HEK293 (cell line): Measurements from ENCODE around the gene TPSG1.

Experiments
- CTCF ChIA-PET: fragments of 350-600 bp; formaldehyde crosslinking; extraction: SDS; loops from one replicate; lab custom pipeline; 2021; ENCODE audit warnings: antibody characterized with exemption; lab: Yijun Ruan, JAX
- POLR2A ChIA-PET: fragments of 300-600 bp; formaldehyde crosslinking; extraction: SDS; loops from one replicate; lab custom pipeline; 2020; ENCODE audit warnings: antibody characterized with exemption, inconsistent platforms; lab: Yijun Ruan, JAX
- H3K27ac ChIP-seq: fragments of 200-500 bp; sonication (Bioruptor generic); 2 replicates; pipeline ENCODE4 v1.5.1; 2014; ENCODE audit warnings: low read depth, low read length, control low read depth, inconsistent platforms; ENCODE audit errors: extremely low read depth
- H3K36me3 ChIP-seq, 2 experiments: fragments of 200-500 bp in 1 of 2; sonication (Bioruptor generic) in 1 of 2; 1 replicate in 1 of 2; 2 replicates in 1 of 2; pipeline ENCODE4 v1.5.1; 2014 to 2017; ENCODE audit warnings: inconsistent platforms in 2 of 2, low read length in 2 of 2; ENCODE audit not compliant: control insufficient read depth in 2 of 2, insufficient read depth in 1 of 2
- H3K4me1 ChIP-seq: fragments of 200-500 bp; sonication (Bioruptor generic); 2 replicates; pipeline ENCODE4 v1.5.1; 2014; ENCODE audit warnings: mild to moderate bottlenecking, low read length, inconsistent platforms; ENCODE audit not compliant: control insufficient read depth, insufficient read depth
- H3K4me3 ChIP-seq: 2 replicates; pipeline ENCODE4 v1.5.1; 2011; ENCODE audit warnings: low read depth, mild to moderate bottlenecking, control low read depth, low read length, moderate library complexity
- H3K9me3 ChIP-seq: fragments of 200-500 bp; sonication (Bioruptor generic); 2 replicates; pipeline ENCODE4 v1.5.1; 2014; ENCODE audit warnings: low read depth, low read length, inconsistent platforms; ENCODE audit not compliant: control insufficient read depth, insufficient read depth
- KLF10 ChIP-seq: fragments of 450-650 bp; IDR thresholded peaks from 2 replicates; pipeline ENCODE4 v1.5.1; 2018; ENCODE audit warnings: missing biosample characterization, mild to moderate bottlenecking, missing genetic modification characterization
- REPIN1 ChIP-seq: fragments of 450-650 bp; formaldehyde crosslinking; IDR thresholded peaks from 2 replicates; pipeline ENCODE4 v1.5.1; 2017; ENCODE audit warnings: missing biosample characterization, missing genetic modification characterization, low read depth
- SCRT2 ChIP-seq: fragments of 450-650 bp; formaldehyde crosslinking; IDR thresholded peaks from 2 replicates; pipeline ENCODE4 v1.5.1; 2016; ENCODE audit warnings: missing biosample characterization, missing genetic modification characterization
- TCF7L2 ChIP-seq: IDR thresholded peaks from 2 replicates; pipeline ENCODE4 v1.6.1; 2011; ENCODE audit warnings: low read depth, mild to moderate bottlenecking, inconsistent platforms, low read length, moderate library complexity, borderline replicate concordance
- ZBTB26 ChIP-seq: fragments of 450-650 bp; formaldehyde crosslinking; optimal IDR thresholded peaks from 2 replicates; pipeline ENCODE3; 2016; ENCODE audit warnings: missing biosample characterization, mild to moderate bottlenecking, missing genetic modification characterization
- ZBTB49 ChIP-seq: fragments of 450-650 bp; formaldehyde crosslinking; IDR thresholded peaks from 2 replicates; pipeline ENCODE4 v1.5.1; 2016; ENCODE audit warnings: missing biosample characterization, missing genetic modification characterization, low read depth
- ZEB2 ChIP-seq: fragments of 450-650 bp; formaldehyde crosslinking; IDR thresholded peaks from 2 replicates; pipeline ENCODE4 v1.5.1; 2016; ENCODE audit warnings: missing biosample characterization, missing genetic modification characterization
- ZNF121 ChIP-seq: fragments of 450-650 bp; formaldehyde crosslinking; IDR thresholded peaks from 2 replicates; pipeline ENCODE4 v1.5.1; 2016; ENCODE audit warnings: missing biosample characterization, missing genetic modification characterization
- ZNF133 ChIP-seq: fragments of 450-650 bp; formaldehyde crosslinking; IDR thresholded peaks from 2 replicates; pipeline ENCODE4 v1.5.1; 2016; ENCODE audit warnings: missing biosample characterization, missing genetic modification characterization
- ZNF155 ChIP-seq: fragments of 450-650 bp; formaldehyde crosslinking; IDR thresholded peaks from 2 replicates; pipeline ENCODE4 v1.5.1; 2016; ENCODE audit warnings: missing biosample characterization, missing genetic modification characterization
- ZNF174 ChIP-seq: fragments of 450-650 bp; formaldehyde crosslinking; IDR thresholded peaks from 2 replicates; pipeline ENCODE4 v1.5.0; 2017; ENCODE audit warnings: missing biosample characterization, mild to moderate bottlenecking, missing genetic modification characterization
- ZNF302 ChIP-seq: fragments of 450-650 bp; formaldehyde crosslinking; IDR thresholded peaks from 2 replicates; pipeline ENCODE4 v1.5.1; 2016; ENCODE audit warnings: missing biosample characterization, missing genetic modification characterization, low read depth
- ZNF311 ChIP-seq: fragments of 450-650 bp; formaldehyde crosslinking; IDR thresholded peaks from 2 replicates; pipeline ENCODE4 v1.5.1; 2017; ENCODE audit warnings: missing biosample characterization, missing genetic modification characterization, borderline replicate concordance
- ZNF354C ChIP-seq: fragments of 450-650 bp; formaldehyde crosslinking; IDR thresholded peaks from 2 replicates; pipeline ENCODE4 v1.5.1; 2016; ENCODE audit warnings: missing biosample characterization, missing genetic modification characterization, low read depth, borderline replicate concordance
- ZNF391 ChIP-seq: fragments of 450-650 bp; formaldehyde crosslinking; IDR thresholded peaks from 2 replicates; pipeline ENCODE4 v1.5.1; 2016; ENCODE audit warnings: low read depth, missing biosample characterization, missing genetic modification characterization, borderline replicate concordance
- ZNF501 ChIP-seq: fragments of 450-650 bp; formaldehyde crosslinking; IDR thresholded peaks from 2 replicates; pipeline ENCODE4 v1.5.1; 2016; ENCODE audit warnings: missing biosample characterization, missing genetic modification characterization
- ZNF624 ChIP-seq: fragments of 450-650 bp; formaldehyde crosslinking; IDR thresholded peaks from 2 replicates; pipeline ENCODE4 v1.5.1; 2017; ENCODE audit warnings: missing biosample characterization, missing genetic modification characterization
- ZNF664 ChIP-seq: fragments of 450-650 bp; formaldehyde crosslinking; IDR thresholded peaks from 2 replicates; pipeline ENCODE4 v1.5.1; 2016; ENCODE audit warnings: missing biosample characterization, missing genetic modification characterization
- ZNF768 ChIP-seq: fragments of 450-650 bp; formaldehyde crosslinking; IDR thresholded peaks from 2 replicates; pipeline ENCODE4 v1.5.1; 2018; ENCODE audit warnings: missing biosample characterization, mild to moderate bottlenecking, missing genetic modification characterization
- TF ChIP-seq, protein P1 (sequence below): fragments of 450-650 bp; formaldehyde crosslinking; IDR thresholded peaks from 2 replicates; pipeline ENCODE4 v1.5.1; 2016; ENCODE audit warnings: missing biosample characterization, missing genetic modification characterization
- TF ChIP-seq, protein P2 (sequence below): fragments of 450-650 bp; formaldehyde crosslinking; IDR thresholded peaks from 2 replicates; pipeline ENCODE4 v1.5.1; 2016; ENCODE audit warnings: missing biosample characterization, missing genetic modification characterization
- TF ChIP-seq, protein P3 (sequence below): fragments of 450-650 bp; formaldehyde crosslinking; IDR thresholded peaks from 2 replicates; pipeline ENCODE4 v1.5.1; 2016; ENCODE audit warnings: missing biosample characterization, missing genetic modification characterization

Gene TPSG1

DNA sequence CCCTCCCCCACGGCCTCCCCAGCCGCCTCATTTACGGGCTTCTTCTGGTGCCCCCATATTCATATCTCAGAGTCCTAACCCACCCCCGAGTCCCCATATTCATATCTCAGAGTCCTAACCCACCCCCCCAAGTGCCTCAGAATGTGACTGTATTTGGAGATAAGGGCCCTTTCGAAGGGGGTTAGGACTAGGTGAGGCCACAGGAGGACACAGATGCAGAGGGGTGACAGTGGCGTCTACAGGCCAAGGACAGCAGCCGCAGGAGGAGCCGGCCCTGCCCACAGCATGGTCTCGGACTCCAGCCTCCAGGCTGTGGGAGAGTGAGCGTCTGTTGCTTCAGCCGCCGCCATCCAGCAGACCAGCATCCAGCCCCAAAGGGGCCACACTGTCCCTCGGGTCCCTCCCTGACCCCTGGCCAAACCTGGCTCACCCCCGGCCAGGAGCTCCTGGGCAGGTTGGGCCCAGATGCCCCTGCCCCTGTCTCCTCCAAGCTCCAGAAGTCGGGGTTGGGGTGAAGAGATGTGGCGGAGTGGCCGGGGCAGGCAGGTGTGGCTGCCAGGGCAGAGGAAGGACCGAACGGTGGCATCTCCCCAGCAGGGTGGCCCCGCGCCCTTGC, 46.7 kb downstream of the TPSG1 start:
- Histone ChIP-seq H3K4me3 (no peak overlapping the region), H3K36me3 (no peaks in the 10 kb centered on the region), H3K27ac (no peak overlapping the region)
- TF ChIP-seq, protein P1, sequence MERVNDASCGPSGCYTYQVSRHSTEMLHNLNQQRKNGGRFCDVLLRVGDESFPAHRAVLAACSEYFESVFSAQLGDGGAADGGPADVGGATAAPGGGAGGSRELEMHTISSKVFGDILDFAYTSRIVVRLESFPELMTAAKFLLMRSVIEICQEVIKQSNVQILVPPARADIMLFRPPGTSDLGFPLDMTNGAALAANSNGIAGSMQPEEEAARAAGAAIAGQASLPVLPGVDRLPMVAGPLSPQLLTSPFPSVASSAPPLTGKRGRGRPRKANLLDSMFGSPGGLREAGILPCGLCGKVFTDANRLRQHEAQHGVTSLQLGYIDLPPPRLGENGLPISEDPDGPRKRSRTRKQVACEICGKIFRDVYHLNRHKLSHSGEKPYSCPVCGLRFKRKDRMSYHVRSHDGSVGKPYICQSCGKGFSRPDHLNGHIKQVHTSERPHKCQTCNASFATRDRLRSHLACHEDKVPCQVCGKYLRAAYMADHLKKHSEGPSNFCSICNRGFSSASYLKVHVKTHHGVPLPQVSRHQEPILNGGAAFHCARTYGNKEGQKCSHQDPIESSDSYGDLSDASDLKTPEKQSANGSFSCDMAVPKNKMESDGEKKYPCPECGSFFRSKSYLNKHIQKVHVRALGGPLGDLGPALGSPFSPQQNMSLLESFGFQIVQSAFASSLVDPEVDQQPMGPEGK (tag by site-specific recombination) = no peak
- TF ChIP-seq ZNF664 (tag by site-specific recombination) (no peak), KLF10 (no peak), ZNF391 (tag by site-specific recombination) (no peak), ZNF311 (tag by site-specific recombination) (no peak), REPIN1 (tag by site-specific recombination) (no peak), TCF7L2 (no peak), ZNF133 (tag by site-specific recombination) (no peak), ZEB2 (tag by site-specific recombination) (no peak), ZNF121 (tag by site-specific recombination) (no peak), ZNF501 (no peak), ZNF354C (no peak)
- TF ChIP-seq, all 188 proteins: peak for 0
- CTCF ChIA-PET = no interaction called here
- H3K4me1 ChIP-seq = peaks cover 3% of the 10 kb centered on the region; the same call in 1 of the 2 replicates
- H3K9me3 ChIP-seq = no peaks in the 10 kb centered on the region
- POLR2A ChIA-PET = no interaction called here

DNA sequence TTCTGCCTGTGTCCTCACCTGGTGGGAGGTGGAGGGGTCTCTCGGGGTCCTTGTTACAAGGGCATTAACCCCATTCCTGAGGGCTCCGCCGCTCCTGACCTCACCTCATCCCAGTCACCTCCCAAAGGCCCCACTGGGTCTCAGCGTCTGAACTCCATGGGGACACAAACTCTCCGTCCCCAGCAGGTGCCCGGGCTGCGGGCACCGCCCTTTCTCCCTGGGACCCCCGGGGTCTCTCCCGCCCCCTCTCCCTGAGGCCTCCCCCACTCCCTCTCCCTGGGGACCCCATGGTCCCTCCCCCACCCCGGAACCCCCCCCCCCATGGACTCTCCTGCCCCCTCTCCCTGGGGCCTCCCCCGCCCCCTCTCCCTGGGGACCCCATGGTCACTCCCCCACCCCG, 47.3 kb downstream of the TPSG1 start:
- Histone ChIP-seq H3K9me3 (no peaks in the 10 kb centered on the region), H3K36me3 (no peaks in the 10 kb centered on the region), H3K4me3 (no peak overlapping the region), H3K27ac (no peak overlapping the region), H3K4me1 (0 out of 2 replicates have a peak, but pooled peaks cover 3% of the 10 kb centered on the region)
- ChIA-PET CTCF (no interaction called here), POLR2A (no interaction called here)
- TF ChIP-seq, protein P2, sequence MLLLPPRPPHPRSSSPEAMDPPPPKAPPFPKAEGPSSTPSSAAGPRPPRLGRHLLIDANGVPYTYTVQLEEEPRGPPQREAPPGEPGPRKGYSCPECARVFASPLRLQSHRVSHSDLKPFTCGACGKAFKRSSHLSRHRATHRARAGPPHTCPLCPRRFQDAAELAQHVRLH (tag by site-specific recombination) = no peak
- TF ChIP-seq ZBTB49 (no peak), ZNF174 (no peak), ZNF133 (tag by site-specific recombination) (no peak), ZNF501 (no peak), ZNF768 (tag by site-specific recombination) (no peak), ZNF155 (tag by site-specific recombination) (no peak), ZBTB26 (tag by site-specific recombination) (no peak), ZNF624 (tag by site-specific recombination) (no peak), ZNF302 (tag by site-specific recombination) (no peak), SCRT2 (tag by site-specific recombination) (no peak)
- TF ChIP-seq, protein P3, sequence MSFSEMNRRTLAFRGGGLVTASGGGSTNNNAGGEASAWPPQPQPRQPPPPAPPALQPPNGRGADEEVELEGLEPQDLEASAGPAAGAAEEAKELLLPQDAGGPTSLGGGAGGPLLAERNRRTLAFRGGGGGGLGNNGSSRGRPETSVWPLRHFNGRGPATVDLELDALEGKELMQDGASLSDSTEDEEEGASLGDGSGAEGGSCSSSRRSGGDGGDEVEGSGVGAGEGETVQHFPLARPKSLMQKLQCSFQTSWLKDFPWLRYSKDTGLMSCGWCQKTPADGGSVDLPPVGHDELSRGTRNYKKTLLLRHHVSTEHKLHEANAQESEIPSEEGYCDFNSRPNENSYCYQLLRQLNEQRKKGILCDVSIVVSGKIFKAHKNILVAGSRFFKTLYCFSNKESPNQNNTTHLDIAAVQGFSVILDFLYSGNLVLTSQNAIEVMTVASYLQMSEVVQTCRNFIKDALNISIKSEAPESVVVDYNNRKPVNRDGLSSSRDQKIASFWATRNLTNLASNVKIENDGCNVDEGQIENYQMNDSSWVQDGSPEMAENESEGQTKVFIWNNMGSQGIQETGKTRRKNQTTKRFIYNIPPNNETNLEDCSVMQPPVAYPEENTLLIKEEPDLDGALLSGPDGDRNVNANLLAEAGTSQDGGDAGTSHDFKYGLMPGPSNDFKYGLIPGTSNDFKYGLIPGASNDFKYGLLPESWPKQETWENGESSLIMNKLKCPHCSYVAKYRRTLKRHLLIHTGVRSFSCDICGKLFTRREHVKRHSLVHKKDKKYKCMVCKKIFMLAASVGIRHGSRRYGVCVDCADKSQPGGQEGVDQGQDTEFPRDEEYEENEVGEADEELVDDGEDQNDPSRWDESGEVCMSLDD = no peak
- TF ChIP-seq, protein P1 (tag by site-specific recombination) = no peak
